SK-N-MC (cell line): ENCODE measurements around the gene ASCL2.

Experiments
- EZH2 ChIP-seq: fragments of 200-600 bp; sonication (generic); IDR thresholded peaks from one replicate; pipeline ENCODE4 v1.6.1; 2017; ENCODE audit warnings: antibody characterized with exemption
- FOXP2 ChIP-seq: optimal IDR thresholded peaks from 2 replicates; pipeline ENCODE3; 2011; ENCODE audit warnings: mild to moderate bottlenecking, moderate library complexity; ENCODE audit not compliant: insufficient read depth; ENCODE audit errors: extremely low read length, control extremely low read depth
- POLR2AphosphoS5 ChIP-seq: IDR thresholded peaks from 2 replicates; pipeline ENCODE4 v1.6.1; 2012; ENCODE audit warnings: mild to moderate bottlenecking, low read depth, low read length, borderline replicate concordance

- TF ChIP-seq POLR2AphosphoS5 (no peak), EZH2 (no peak), FOXP2 (no peak)
These were observed 36.6 kb upstream of the ASCL2 start for GRCh38 chr11:2306877-2307500.
